ENCODE data around the gene DUSP7. TPM values are rescaled to one million over a fixed set of nuclear protein-coding genes. Genes with fewer than 3 reads are reported as not detected.

DUSP7 gene
- total RNA-seq, 6 experiments from 2014 or later: 31.7 to 43.3 (median 37.4) TPM

DNA sequence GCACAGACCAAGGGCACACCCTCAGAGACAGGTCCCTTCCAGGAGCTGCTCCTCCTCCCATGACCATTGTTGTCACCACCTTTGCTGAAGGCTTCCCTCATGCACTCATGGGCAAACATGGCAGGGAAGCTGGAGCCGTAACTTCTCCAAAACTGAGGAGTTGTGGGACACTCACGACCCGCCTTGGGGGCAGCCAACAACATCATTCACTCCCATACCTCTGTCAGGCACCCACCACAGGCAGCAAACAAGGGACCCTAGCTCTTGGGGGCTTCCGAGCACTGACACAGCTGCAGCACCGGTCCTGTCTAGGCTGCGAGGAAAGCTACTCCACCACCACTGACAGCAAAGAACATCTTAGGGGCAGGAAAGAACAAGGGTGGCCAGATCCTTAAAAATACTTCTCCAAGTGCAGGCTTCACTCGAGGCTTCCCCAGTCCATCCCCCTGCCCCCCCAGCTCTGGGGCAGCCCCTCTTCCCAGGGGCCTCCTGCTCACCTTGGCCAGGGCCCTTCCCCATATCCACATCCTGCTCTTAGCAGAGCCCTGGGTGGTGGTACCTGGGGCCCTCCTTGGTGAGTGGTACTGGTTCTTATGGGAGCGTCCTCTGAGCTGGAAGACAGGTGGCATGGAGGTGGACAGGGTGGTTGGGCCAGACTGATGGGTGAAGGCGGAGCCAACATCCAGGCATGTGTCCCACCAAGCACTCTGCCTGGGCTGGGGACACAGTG lies 28.0 kb upstream of the DUSP7 start:
- Mint-ChIP-seq H3K9me3 (no peaks in the 10 kb centered on the region), H3K27ac (no peak overlapping the region), H3K4me3 (no peak overlapping the region), H3K36me3 (ENCODE audit: low read depth) (no peaks in the 10 kb centered on the region), H3K27me3 (ENCODE audit: insufficient read depth) (peaks cover 6% of the 10 kb centered on the region), H3K4me1 (ENCODE audit: low read depth) (peaks cover 26% of the 10 kb centered on the region)
- TF ChIP-seq CTCF (IDR thresholded peaks at IDR 0.05): no peak
- DNase-seq: no peak

- Mint-ChIP-seq H3K27ac (no peak overlapping the region), H3K27me3 (ENCODE audit: insufficient read depth) (peaks cover 6% of the 10 kb centered on the region), H3K36me3 (ENCODE audit: low read depth) (no peaks in the 10 kb centered on the region), H3K4me1 (ENCODE audit: low read depth) (peaks cover 18% of the 10 kb centered on the region), H3K4me3 (no peak overlapping the region), H3K9me3 (no peaks in the 10 kb centered on the region)
- no peak for TF ChIP-seq CTCF (IDR thresholded peaks at IDR 0.05)
- no peak for DNase-seq
These were observed 27.3 kb upstream of the DUSP7 start for GRCh38 chr3:52083556-52084087.

DNA sequence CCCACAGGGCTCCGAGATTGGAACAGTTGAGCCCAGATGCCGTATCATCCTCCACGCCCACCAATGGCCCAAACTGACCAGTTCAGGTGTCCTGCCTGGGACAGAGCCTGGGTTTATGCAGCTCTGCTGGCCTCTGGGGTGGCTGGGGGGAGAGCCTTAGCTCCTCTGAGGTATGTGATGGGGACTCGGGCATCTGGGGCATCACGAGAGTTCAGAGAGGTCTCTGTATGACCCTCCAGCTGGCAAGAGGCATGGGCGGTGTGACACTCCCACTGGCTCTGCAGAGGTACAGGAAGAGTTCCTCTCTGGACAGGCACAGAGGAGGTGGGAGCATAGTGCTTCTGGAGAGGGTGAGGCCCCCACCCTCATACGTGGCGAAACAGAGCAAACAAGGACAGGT lies 26.6 kb upstream of the DUSP7 start:
- no peak for DNase-seq
- Mint-ChIP-seq H3K27ac (no peak overlapping the region), H3K4me3 (no peak overlapping the region), H3K27me3 (ENCODE audit: insufficient read depth) (peaks cover 6% of the 10 kb centered on the region), H3K9me3 (no peaks in the 10 kb centered on the region), H3K36me3 (ENCODE audit: low read depth) (no peaks in the 10 kb centered on the region), H3K4me1 (ENCODE audit: low read depth) (peaks cover 12% of the 10 kb centered on the region)
- no peak for TF ChIP-seq CTCF (IDR thresholded peaks at IDR 0.05)

DNA sequence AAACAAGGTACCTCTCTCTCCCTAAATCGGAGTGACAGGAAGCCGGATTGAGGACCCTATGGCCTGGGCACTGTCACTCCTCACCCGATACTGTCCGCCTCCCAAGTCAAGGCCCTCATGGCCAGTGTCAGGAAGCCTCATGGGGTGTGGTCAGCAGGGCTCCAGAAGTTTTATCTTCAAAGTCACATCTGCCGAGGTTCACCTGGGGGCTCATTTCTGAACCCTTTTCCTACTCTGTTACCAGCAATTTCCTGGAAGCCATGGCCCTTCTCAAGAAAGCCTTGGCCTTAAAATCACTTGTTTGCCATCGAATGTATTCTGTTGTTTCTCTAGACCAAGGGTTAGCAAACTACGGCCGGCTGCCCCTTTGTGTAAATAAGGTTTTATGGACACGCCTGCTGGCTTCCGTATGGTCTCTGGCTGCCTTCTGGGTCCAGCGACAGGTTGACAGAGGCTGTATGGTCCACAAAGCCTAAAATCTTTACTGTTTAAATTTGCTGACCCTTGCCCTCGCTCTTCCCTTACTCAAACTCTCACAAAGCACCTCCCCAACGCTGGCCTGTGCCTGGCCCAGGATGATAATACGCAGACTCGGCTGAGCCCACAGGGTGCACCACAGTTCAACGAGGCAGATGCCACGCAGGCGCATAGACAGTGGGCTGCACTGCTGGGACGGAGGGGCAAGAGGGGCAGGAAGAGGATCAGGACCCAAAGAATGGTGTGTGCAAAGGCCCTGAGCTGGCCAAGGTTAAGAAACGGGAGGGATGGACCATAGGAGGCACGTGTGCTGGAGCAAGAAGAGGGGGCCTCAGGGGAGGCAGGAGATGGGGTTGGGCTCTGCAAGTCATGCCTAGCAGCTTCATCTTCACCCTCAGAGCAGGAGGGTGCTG lies 24.7 kb upstream of the DUSP7 start:
- peaks cover 6% of the 10 kb centered on the region for H3K27me3 Mint-ChIP-seq (ENCODE audit: insufficient read depth)
- H3K4me1 Mint-ChIP-seq (ENCODE audit: low read depth): no peaks in the 10 kb centered on the region
- H3K9me3 Mint-ChIP-seq: no peaks in the 10 kb centered on the region
- H3K36me3 Mint-ChIP-seq (ENCODE audit: low read depth): no peaks in the 10 kb centered on the region
- TF ChIP-seq CTCF (IDR thresholded peaks at IDR 0.05): no peak
- no peak overlapping the region for H3K27ac Mint-ChIP-seq
- no peak for DNase-seq
- H3K4me3 Mint-ChIP-seq: no peak overlapping the region

- H3K36me3 Mint-ChIP-seq (ENCODE audit: low read depth): no peaks in the 10 kb centered on the region
- H3K27me3 Mint-ChIP-seq (ENCODE audit: insufficient read depth): peaks cover 8% of the 10 kb centered on the region
- H3K4me3 Mint-ChIP-seq: no peak overlapping the region
- no peak overlapping the region for H3K27ac Mint-ChIP-seq
- no peak for DNase-seq
- H3K4me1 Mint-ChIP-seq (ENCODE audit: low read depth): no peaks in the 10 kb centered on the region
- TF ChIP-seq CTCF (IDR thresholded peaks at IDR 0.05): no peak
- no peaks in the 10 kb centered on the region for H3K9me3 Mint-ChIP-seq
These were observed 23.6 kb upstream of the DUSP7 start for GRCh38 chr3:52079958-52080357.

All from HFFc6 (cell line).